GM21723 (cell line): Measurements from ENCODE around the gene OGDHL.
"Not testable (repeated sequence)": the region's sequence is repeated elsewhere in the genome, so short reads cannot be mapped to it uniquely, and the experiment has no call there.

Experiments
- ATAC-seq: cut with Tn5 transposase; IDR thresholded peaks from one replicate; pipeline ENCODE4 v1.9.1; 2021; ENCODE audit warnings: mild to moderate bottlenecking, moderate library complexity; ENCODE audit not compliant: unreplicated experiment

OGDHL gene

DNA sequence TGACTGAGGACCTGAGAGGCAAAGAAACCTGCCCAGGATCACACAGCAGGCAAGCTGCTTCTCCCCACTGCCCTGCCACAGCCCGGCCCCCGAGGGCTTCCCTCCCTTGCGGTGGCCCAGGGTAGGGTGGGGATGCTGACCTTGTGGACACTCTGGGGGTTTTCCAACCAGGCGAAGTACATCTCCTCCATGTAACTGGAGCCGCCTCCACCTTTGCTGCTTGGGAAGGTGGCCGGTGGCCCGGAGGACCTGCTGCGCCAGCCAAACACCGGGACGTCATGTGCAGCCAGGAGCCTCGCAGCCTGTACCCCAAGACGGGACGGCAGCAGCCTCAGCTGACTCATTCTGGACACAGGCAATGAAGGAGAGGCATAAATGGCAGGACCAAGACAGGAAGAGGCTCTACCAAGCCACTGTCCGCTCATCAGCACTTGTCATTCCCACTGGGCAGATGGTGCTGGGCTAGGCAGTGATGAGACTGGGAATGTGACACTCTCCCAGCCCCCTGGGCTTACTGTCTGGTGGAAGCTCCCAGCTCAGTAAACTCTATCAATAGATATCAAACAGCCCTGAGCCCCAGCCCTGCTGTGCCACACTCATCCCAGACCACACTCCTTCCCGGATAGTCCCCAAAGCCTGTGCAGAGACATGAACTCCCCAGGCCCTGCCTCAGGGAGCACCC, 3.7 kb downstream of the OGDHL start:
- no peak for ATAC-seq

DNA sequence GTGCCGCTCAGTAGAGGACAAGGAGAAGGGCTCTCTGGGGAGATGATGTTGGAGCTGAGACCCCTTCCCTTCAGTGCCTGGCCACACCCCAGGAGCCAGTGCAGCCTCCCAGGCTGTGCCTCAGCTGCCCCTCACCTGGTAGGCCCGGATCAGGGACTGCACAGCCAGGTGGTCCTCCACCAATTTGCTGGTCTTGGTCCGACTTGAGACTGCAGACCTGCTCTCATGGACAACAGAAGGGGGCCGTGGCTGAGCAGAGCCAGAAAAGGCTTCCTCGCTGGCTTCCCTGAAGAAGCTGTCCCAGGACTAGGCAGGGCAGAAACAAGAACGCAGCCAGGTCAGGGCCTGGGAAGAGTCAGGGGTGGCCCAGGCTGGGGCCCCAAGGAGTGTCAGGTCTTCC, 5.5 kb downstream of the OGDHL start:
- ATAC-seq = no peak

- no peak for ATAC-seq
Observed at GRCh38 chr10:49756031-49756430, 6.1 kb downstream of the OGDHL start.

GRCh38 chr10:49754951-49755350, 7.2 kb downstream of the OGDHL start:
- ATAC-seq = not testable (repeated sequence)

- no peak for ATAC-seq
Observed at GRCh38 chr10:49752584-49752983, 9.5 kb downstream of the OGDHL start.

- ATAC-seq = no peak
Observed at GRCh38 chr10:49751636-49752510, 10.2 kb downstream of the OGDHL start.

- no peak for ATAC-seq
Observed at GRCh38 chr10:49751216-49751615, 10.9 kb downstream of the OGDHL start.

DNA sequence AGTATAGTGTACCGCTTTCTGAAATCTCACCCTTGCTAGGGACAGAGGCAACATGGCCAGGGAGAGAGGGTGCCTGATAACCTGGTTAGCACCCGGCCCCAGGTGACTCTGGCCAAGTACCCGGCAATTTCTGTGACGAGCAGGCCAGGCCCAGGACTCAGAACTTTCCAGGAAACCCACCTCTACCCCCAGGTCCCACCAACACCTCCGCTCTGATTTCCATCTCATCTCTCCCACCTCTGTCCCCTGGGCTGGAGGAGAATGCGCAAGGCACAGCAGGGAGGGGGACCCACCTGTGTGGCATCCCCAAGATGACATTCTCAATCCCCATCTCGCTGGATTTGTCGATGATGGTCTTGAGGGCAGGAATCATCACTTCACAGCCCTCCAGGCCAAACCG, 11.6 kb downstream of the OGDHL start:
- no peak for ATAC-seq

DNA sequence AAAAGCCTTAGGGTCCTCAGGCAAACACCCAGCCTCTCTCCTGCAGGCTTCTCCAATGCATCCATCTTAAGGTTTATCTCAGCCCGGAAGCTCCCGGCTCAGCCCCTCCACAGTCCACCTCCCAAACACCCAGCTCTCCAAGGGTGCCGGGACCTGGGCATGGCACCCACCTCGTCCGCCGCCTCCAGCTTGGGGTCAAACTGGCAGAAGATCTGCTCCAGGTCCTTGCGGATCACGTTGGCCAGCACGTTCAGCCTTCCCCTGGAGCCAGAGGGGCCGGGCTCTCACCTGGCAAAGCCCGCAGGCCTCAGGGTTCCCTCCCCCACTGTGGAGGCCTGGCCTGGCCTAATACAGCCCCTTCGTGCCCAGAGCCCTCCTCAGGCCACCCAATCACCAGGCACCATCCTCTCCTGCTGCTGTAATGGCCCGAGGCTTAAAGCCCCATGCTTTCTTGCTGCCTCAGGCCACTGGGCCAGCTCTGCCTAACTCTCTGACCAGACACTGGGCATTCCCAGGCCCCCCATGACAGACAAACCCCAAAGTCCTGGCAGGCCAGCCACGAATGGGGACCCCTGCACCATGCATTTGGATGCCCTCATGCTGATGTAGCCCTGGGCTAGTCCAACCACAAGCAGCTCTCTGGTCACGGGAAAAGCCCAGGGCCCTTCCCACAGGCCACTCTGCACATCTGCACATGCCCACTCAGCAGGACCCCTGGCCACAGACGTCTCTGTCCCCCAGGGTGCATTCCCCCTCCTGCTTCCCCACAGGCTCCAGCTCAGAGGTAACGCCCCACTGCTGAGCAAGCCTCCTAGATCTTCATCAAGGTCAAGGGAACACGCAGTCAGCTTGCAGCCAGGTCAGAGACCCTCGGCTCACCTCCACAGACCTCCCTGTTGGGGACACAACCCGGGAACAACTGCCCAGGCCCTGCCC, 12.3 kb downstream of the OGDHL start:
- no peak for ATAC-seq

DNA sequence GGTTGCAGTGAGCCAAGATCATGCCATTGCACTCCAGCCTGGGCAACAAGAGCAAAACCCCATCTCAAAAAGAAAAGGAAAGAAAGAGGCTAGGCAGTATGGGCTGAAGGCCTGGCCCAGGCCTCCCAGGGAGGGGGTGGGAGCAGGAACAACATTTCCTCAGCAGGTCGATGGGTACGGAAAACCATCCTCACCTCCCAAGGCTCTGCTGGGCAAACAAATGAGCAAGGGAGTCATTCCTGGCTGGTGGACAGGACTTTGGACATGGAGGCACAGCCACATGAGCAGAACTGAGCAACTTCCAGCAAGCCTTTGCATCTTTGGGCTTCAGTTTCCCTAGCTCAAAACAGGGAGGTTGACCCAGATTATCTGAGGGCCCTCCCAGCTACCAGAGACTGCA, 13.0 kb downstream of the OGDHL start:
- no peak for ATAC-seq

GRCh38 chr10:49748006-49748405, 14.1 kb downstream of the OGDHL start:
- ATAC-seq = no peak

GRCh38 chr10:49747303-49747646, 14.8 kb downstream of the OGDHL start:
- ATAC-seq = no peak

GRCh38 chr10:49746626-49747302, 15.4 kb downstream of the OGDHL start:
- no peak for ATAC-seq

- no peak for ATAC-seq
Observed at GRCh38 chr10:49745756-49746155, 16.4 kb downstream of the OGDHL start.

GRCh38 chr10:49744924-49745605, 17.1 kb downstream of the OGDHL start:
- ATAC-seq = no peak

GRCh38 chr10:49744091-49744685, 17.9 kb downstream of the OGDHL start:
- ATAC-seq = no peak

DNA sequence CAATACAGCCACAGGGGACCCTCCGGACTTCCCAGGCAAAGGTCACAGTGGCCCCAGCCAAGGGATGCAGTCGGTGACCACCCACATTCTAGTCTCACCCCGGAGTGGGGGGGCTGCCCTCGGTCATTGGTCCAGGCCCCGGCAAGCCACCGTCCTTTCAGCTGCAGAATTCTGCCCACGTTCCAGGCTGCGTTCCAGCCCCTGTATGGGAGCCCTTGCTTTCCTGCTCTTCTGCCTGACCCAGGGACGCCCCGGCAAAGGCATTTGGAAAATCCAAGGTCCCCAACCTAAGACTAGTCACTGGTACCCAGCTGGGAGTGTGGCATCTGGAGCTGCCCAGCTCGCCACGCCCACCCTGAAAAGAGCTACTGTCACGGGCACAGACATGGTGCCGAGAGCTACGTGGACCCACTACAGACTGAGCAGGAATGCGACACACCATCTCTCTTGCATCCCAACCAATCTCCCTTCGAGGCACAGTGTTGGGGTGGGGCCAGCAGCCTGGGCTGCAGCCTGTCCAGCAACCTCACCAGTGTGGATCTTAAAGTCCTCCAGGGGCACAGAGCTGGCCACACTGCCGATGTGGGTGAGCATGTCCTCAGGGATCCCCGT, 18.6 kb downstream of the OGDHL start:
- ATAC-seq = no peak

DNA sequence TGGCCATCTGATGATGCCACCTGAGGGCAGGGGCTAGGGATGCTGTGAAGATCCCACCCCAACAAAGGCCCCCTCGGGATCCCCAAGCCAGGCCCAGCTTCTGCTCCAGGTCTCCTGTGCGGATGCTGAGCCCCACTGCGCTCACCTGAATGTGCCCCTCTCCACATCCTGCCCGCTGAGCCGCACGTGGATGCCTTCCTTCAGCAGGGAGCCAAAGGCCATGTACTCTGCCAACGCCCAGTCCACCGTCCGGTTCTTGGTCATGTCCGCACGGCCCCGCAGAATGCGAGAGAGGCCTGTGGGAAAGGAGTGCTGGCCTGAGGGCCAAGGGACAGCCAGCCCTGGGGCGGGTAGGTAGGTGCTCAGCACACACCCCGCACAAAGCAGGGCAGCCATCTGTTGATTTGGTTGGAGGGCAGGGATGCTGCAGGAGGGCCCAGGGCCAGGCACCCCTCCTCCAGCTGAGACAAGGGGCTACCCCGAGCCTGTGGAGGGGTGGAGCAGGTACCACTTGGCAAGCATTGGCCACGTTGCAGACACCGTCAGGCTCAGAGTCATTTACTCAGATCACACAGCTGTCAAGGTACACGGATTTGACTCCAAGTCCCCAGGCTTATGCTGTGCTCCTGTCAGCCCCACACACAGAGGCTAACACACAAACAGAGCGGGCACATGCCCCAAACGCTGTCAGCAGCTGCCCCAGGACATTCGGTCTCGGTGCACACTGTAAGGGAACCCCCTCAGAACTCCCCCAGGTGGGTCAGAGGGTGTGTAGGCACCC, 19.2 kb downstream of the OGDHL start:
- no peak for ATAC-seq
